Endothelial cell (in vitro differentiated cells): ENCODE measurements around the gene PPP4R2. TPM values are rescaled to one million over a fixed set of nuclear protein-coding genes. Genes with fewer than 3 reads are reported as not detected.

Experiments used
- DNase-seq: peaks from one replicate; pipeline ENCODE4 v3.0.0; 2021; ENCODE audit warnings: low spot score
- H3K27ac Mint-ChIP-seq: one replicate; pipeline ENCODE4 v1.8.0; 2021; ENCODE audit warnings: mixed read lengths, inconsistent platforms; ENCODE audit not compliant: unreplicated experiment
- H3K27me3 Mint-ChIP-seq: one replicate; pipeline ENCODE4 v1.8.0; 2021; ENCODE audit warnings: mild to moderate bottlenecking, moderate library complexity, mixed read lengths, inconsistent platforms; ENCODE audit not compliant: unreplicated experiment
- H3K36me3 Mint-ChIP-seq: one replicate; pipeline ENCODE4 v1.8.0; 2021; ENCODE audit warnings: mild to moderate bottlenecking, low read depth, mixed read lengths, inconsistent platforms; ENCODE audit not compliant: unreplicated experiment
- H3K4me1 Mint-ChIP-seq: one replicate; pipeline ENCODE4 v1.8.0; 2021; ENCODE audit warnings: mild to moderate bottlenecking, mixed read lengths, inconsistent platforms; ENCODE audit not compliant: unreplicated experiment
- H3K4me3 Mint-ChIP-seq: one replicate; pipeline ENCODE4 v1.8.0; 2021; ENCODE audit warnings: mild to moderate bottlenecking, mixed read lengths, inconsistent platforms; ENCODE audit not compliant: unreplicated experiment
- H3K9me3 Mint-ChIP-seq: one replicate; pipeline ENCODE4 v1.8.0; 2021; ENCODE audit warnings: mixed read lengths, inconsistent platforms; ENCODE audit not compliant: unreplicated experiment
- CTCF ChIP-seq: fragments of 200-600 bp; sonication (generic); IDR thresholded peaks from one replicate; pipeline ENCODE4 v1.5.0; 2021; ENCODE audit warnings: antibody characterized with exemption; ENCODE audit not compliant: unreplicated experiment
- total RNA-seq: library from RNA; stranded (reverse); fragmentation: NEBNext Ultra II Directional; extraction: Animal tissue kit (Norgen Biotek cat#: 25700); gene quantifications from one replicate; pipeline ENCODE4 v1.2.1, GENCODE V29; 2021; ENCODE audit not compliant: unreplicated experiment

PPP4R2 gene
- total RNA-seq, 1 donor from 2014 or later, result 100.0 TPM

- no peaks in the 10 kb centered on the region for H3K9me3 Mint-ChIP-seq
- peaks cover 2% of the 10 kb centered on the region for H3K27me3 Mint-ChIP-seq
- peaks cover 3% of the 10 kb centered on the region for H3K36me3 Mint-ChIP-seq
- H3K4me1 Mint-ChIP-seq, result peaks cover 16% of the 10 kb centered on the region
- DNase-seq, result no peak
- no peak for TF ChIP-seq CTCF
- H3K27ac Mint-ChIP-seq, result no peak overlapping the region
- no peak overlapping the region for H3K4me3 Mint-ChIP-seq
Observed at GRCh38 chr3:73094951-73095350, 98.3 kb downstream of the PPP4R2 start.

- peaks cover 24% of the 10 kb centered on the region for H3K4me1 Mint-ChIP-seq
- no peaks in the 10 kb centered on the region for H3K9me3 Mint-ChIP-seq
- H3K27ac Mint-ChIP-seq, result no peak overlapping the region
- peaks cover 3% of the 10 kb centered on the region for H3K36me3 Mint-ChIP-seq
- DNase-seq, result no peak
- no peak overlapping the region for H3K4me3 Mint-ChIP-seq
- no peak for TF ChIP-seq CTCF
- H3K27me3 Mint-ChIP-seq, result peaks cover 2% of the 10 kb centered on the region
Observed at GRCh38 chr3:73096169-73096568, 99.6 kb downstream of the PPP4R2 start.

DNA sequence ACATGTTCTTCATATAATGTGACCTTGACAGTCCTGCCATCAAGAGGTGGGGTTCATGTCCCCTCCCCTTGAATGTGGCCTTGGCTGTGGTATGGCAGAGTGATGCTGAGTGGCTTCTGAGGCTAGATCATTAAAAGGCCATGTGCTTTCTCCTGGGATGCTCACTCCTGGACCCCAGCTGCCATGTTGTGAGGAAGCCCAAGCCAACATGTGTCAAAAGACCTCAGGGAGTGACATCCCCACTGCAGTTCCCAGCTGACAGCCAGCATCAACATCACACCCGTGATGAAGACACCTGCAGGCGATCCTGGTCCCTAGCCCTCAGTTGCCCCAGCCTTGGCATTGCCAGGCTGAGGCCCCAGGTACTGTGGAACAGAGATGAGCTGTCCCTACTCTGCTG lies 101.4 kb downstream of the PPP4R2 start:
- H3K9me3 Mint-ChIP-seq, result no peaks in the 10 kb centered on the region

DNA sequence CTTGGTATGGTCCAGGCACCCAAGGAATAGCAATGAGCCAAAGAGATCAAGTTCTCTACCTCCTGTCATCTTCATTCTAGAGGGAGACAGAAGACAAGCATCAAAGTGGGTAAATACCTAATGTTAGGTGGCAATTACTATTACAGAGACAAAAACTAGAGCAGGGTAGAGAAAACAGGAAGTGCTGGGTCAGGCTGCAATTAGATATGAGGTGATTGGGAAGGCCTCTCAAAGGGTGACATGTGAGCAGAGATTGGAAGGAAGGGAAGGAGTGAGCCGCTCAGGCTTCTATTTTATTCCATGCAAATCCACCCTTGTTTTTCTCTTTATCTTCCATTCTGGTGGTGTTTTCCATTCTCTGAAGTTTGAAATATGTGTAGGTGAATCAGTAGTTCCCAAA lies 102.3 kb downstream of the PPP4R2 start:
- no peak for DNase-seq
- H3K27ac Mint-ChIP-seq, result no peak overlapping the region
- no peak for TF ChIP-seq CTCF
- peaks cover 4% of the 10 kb centered on the region for H3K27me3 Mint-ChIP-seq
- H3K4me1 Mint-ChIP-seq, result peaks cover 26% of the 10 kb centered on the region
- no peak overlapping the region for H3K4me3 Mint-ChIP-seq
- H3K36me3 Mint-ChIP-seq, result peaks cover 3% of the 10 kb centered on the region
- no peaks in the 10 kb centered on the region for H3K9me3 Mint-ChIP-seq

More for the DNA sequence above, 101.4 kb downstream of the PPP4R2 start:
- TF ChIP-seq CTCF, result no peak
- no peak for DNase-seq
- Mint-ChIP-seq H3K27me3 (peaks cover 2% of the 10 kb centered on the region), H3K4me3 (no peak overlapping the region), H3K36me3 (peaks cover 3% of the 10 kb centered on the region), H3K4me1 (peaks cover 26% of the 10 kb centered on the region), H3K27ac (no peak overlapping the region)

- DNase-seq, result peak; percentile 92
- H3K27ac Mint-ChIP-seq, result peak overlapping the region; percentile 16
- H3K9me3 Mint-ChIP-seq, result no peaks in the 10 kb centered on the region
- peaks cover 2% of the 10 kb centered on the region for H3K27me3 Mint-ChIP-seq
- peak; percentile 96 for TF ChIP-seq CTCF
- H3K4me3 Mint-ChIP-seq, result no peak overlapping the region
- no peaks in the 10 kb centered on the region for H3K36me3 Mint-ChIP-seq
- peaks cover 16% of the 10 kb centered on the region for H3K4me1 Mint-ChIP-seq
Observed at GRCh38 chr3:73100741-73101559, 104.3 kb downstream of the PPP4R2 start.
